Measurements from ENCODE around the gene ATXN7. TPM values are rescaled to one million over a fixed set of nuclear protein-coding genes. Genes with fewer than 3 reads are reported as not detected.

Gene ATXN7
- total RNA-seq, 1 experiment from 2014 or later: 36.7 TPM

DNA sequence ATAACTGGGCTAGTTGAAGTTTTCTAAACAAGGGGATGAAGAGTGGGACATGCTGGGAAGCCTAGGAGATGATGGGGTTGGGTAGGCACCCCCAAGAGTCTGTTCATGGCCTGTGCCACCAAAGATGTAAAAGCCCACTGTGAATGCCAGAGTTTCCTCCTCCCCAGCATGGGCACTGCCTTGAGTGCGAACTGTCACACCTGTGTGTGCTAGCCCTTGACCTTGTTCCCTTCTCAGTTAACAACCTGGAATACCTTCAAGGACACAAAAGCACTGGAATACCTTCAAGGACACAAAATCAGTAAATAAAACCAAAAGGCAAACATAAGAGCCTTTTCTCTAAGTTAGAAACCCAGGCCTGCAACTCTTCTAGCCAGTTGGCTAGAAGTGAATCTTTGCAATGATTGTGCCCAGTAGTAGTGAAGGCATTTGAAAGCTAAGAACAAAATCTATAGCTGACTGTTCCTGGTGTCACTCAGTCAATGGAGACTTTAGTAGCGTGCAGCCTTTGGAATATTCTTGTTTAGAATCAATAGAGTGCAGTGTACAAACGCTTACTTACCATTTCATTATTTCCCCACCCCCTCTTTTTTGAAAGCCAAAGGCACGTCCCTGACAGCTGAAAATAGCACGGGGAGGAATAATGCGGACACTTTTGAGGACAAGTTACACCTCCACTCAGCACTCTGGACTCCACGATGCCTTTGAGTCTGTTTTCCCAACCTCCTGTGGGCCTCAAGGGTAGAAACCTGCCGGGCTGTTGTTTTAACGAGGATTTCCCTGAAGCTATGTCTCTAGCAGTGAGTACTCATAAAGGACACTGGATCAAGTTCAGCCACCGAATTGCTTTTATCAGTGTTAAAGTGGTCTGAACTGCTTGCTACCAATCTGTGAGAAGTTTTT lies 135.4 kb downstream of the ATXN7 start:
- no peaks in the 10 kb centered on the region for H3K4me1 Mint-ChIP-seq (ENCODE audit: insufficient read depth, unreplicated experiment)
- H3K27me3 Mint-ChIP-seq (ENCODE audit: insufficient read depth, unreplicated experiment): no peaks in the 10 kb centered on the region
- intact Hi-C loops (cut with micrococcal nuclease): loop anchor here (10.0 kb wide), 1 partner anchor 654 kb away; no protein-coding TSS in a partner anchor
- no TSS peak for BruUV-seq (replicated peaks)
- ChIA-PET POLR2A (interaction anchor here (1.1 to 1.4 kb wide), 2 partner anchors 9 to 22 kb away, joined by 3 to 6 read pairs; no protein-coding TSS in a partner anchor), CTCF (interaction anchor here (0.6 to 15.5 kb wide), 3 partner anchors 11 to 464 kb away, joined by 3 to 359 read pairs (median 4); no protein-coding TSS in a partner anchor)
- DNase-seq (ENCODE audit: unreplicated experiment): no peak
- peaks cover 77% of the 10 kb centered on the region for H3K36me3 Mint-ChIP-seq (ENCODE audit: insufficient read depth, unreplicated experiment)
- no peaks in the 10 kb centered on the region for H3K9me3 Mint-ChIP-seq (ENCODE audit: unreplicated experiment)
- no peak overlapping the region for H3K4me3 Mint-ChIP-seq (ENCODE audit: unreplicated experiment)
- TF ChIP-seq CTCF (IDR thresholded peaks at IDR 0.05; ENCODE audit: unreplicated experiment): no peak
- H3K27ac Mint-ChIP-seq (ENCODE audit: low read depth, unreplicated experiment): no peak overlapping the region

DNA sequence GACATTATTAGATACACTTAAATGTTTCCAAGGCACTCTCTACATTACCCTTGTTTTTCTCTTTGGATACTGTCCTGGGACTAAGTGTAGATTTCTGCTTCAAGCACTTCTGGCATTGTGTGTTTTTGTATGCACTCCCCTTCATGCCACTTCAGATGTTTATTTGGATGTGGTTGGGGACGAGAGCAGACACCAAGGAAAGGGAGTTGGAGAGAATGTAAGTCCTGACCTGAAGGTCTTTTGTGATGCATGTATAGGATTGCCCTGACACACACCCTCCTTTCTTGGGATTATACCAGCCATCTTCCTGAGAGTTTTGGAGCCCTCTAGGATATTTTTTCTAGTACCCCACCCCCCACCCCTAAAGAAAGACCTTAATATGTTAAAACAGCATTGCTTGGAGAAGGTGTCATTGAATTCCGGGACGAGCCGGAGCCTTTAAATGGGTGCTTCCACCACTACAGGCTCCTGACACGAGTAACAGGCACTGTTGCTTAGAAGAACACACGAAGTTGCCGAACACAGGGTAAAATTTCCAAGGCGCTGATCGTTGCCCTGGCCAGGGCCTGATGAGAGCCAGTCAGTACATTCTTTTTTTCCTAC lies 136.9 kb downstream of the ATXN7 start:
- no peak for TF ChIP-seq CTCF (IDR thresholded peaks at IDR 0.05; ENCODE audit: unreplicated experiment)
- no peak overlapping the region for H3K4me3 Mint-ChIP-seq (ENCODE audit: unreplicated experiment)
- H3K9me3 Mint-ChIP-seq (ENCODE audit: unreplicated experiment): no peaks in the 10 kb centered on the region
- no TSS peak for BruUV-seq (replicated peaks)
- no peak for DNase-seq (ENCODE audit: unreplicated experiment)
- no peak overlapping the region for H3K27ac Mint-ChIP-seq (ENCODE audit: low read depth, unreplicated experiment)
- no peaks in the 10 kb centered on the region for H3K4me1 Mint-ChIP-seq (ENCODE audit: insufficient read depth, unreplicated experiment)
- no peaks in the 10 kb centered on the region for H3K27me3 Mint-ChIP-seq (ENCODE audit: insufficient read depth, unreplicated experiment)
- peaks cover 67% of the 10 kb centered on the region for H3K36me3 Mint-ChIP-seq (ENCODE audit: insufficient read depth, unreplicated experiment)
- intact Hi-C loops (cut with micrococcal nuclease): no loop called here
- ChIA-PET POLR2A (interaction anchor here (0.6 kb wide), 1 partner anchor 151 kb away, joined by 3 read pairs; no protein-coding TSS in a partner anchor), CTCF (interaction anchor here (0.6 to 15.5 kb wide), 2 partner anchors 37 to 1946 kb away, joined by 4 to 359 read pairs; no protein-coding TSS in a partner anchor)

GRCh38 chr3:64002233-64002632 lies 138.6 kb downstream of the ATXN7 start:
- ChIA-PET CTCF (interaction anchor here (1.5 to 2.2 kb wide), 2 partner anchors 9 to 36 kb away, joined by 4 to 15 read pairs; no protein-coding TSS in a partner anchor), POLR2A (interaction anchor here (0.6 to 3.3 kb wide), 2 partner anchors 9 to 22 kb away, joined by 3 to 10 read pairs; partner anchors contain the start of gene PSMD6)
- DNase-seq (ENCODE audit: unreplicated experiment): no peak
- TF ChIP-seq CTCF (IDR thresholded peaks at IDR 0.05; ENCODE audit: unreplicated experiment): no peak
- Mint-ChIP-seq H3K4me1 (ENCODE audit: insufficient read depth, unreplicated experiment) (no peaks in the 10 kb centered on the region), H3K9me3 (ENCODE audit: unreplicated experiment) (no peaks in the 10 kb centered on the region), H3K4me3 (ENCODE audit: unreplicated experiment) (no peak overlapping the region), H3K27ac (ENCODE audit: low read depth, unreplicated experiment) (no peak overlapping the region), H3K27me3 (ENCODE audit: insufficient read depth, unreplicated experiment) (no peaks in the 10 kb centered on the region), H3K36me3 (ENCODE audit: insufficient read depth, unreplicated experiment) (peaks cover 50% of the 10 kb centered on the region)
- BruUV-seq (replicated peaks): no TSS peak
- intact Hi-C loops (cut with micrococcal nuclease): no loop called here

GRCh38 chr3:64003589-64003988 lies 139.9 kb downstream of the ATXN7 start:
- Mint-ChIP-seq H3K4me1 (ENCODE audit: insufficient read depth, unreplicated experiment) (no peaks in the 10 kb centered on the region), H3K27ac (ENCODE audit: low read depth, unreplicated experiment) (no peak overlapping the region), H3K36me3 (ENCODE audit: insufficient read depth, unreplicated experiment) (peaks cover 37% of the 10 kb centered on the region), H3K4me3 (ENCODE audit: unreplicated experiment) (no peak overlapping the region), H3K9me3 (ENCODE audit: unreplicated experiment) (no peaks in the 10 kb centered on the region), H3K27me3 (ENCODE audit: insufficient read depth, unreplicated experiment) (no peaks in the 10 kb centered on the region)
- intact Hi-C loops (cut with micrococcal nuclease): no loop called here
- no peak for TF ChIP-seq CTCF (IDR thresholded peaks at IDR 0.05; ENCODE audit: unreplicated experiment)
- CTCF ChIA-PET: interaction anchor here (1.0 to 2.2 kb wide), 4 partner anchors 10 to 481 kb away, joined by 3 to 15 read pairs (median 4); no protein-coding TSS in a partner anchor
- DNase-seq (ENCODE audit: unreplicated experiment): no peak
- POLR2A ChIA-PET: interaction anchor here (1.0 to 3.3 kb wide), 2 partner anchors 20 to 140 kb away, joined by 3 to 10 read pairs; partner anchors contain the start of genes ATXN7, PSMD6 and THOC7
- BruUV-seq (replicated peaks): no TSS peak

Measured in MCF 10A (cell line).